ENCODE measurements around the gene LHB. TPM values are rescaled to one million over a fixed set of nuclear protein-coding genes. Genes with fewer than 3 reads are reported as not detected.

Gene LHB
- total RNA-seq (2022; extraction: Qiagen RNA extraction): not detected in 5 replicates

DNA sequence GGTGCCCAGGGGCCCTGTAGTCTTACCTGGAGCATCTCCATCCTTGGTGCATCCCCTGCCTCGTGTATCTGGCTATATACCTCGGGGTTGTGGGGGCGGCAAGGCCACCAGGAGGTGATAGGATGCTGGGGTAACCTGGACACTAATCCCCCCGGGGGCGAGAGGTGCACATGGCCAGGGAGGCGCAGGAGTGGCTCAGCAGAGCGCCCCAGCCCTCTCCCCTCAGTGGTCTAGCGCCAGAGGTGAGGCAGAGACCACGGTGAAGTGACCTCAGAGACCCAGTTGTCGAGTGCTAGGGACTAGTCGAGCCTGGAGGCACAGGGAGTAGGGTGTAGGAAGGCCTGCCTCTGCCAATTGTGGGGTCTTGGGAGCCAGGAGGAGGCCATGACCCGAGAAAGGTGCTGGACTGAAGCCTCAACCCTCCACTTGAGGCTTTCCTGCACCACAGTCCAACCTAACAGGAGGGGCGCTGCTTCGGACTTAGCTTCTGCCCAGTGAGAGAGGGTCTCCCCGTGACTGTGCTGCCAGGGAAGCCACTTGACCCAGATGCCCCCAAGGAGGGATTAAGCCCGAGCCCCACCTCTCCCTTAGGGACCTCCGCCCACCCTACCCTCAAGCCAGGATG, at the start of gene LHB:
Gene LHB, minus strand, starts transcription at position 51 of the 625 bp plus-strand sequence. Its CDS starts 10 bp downstream, at position 41.

DNA sequence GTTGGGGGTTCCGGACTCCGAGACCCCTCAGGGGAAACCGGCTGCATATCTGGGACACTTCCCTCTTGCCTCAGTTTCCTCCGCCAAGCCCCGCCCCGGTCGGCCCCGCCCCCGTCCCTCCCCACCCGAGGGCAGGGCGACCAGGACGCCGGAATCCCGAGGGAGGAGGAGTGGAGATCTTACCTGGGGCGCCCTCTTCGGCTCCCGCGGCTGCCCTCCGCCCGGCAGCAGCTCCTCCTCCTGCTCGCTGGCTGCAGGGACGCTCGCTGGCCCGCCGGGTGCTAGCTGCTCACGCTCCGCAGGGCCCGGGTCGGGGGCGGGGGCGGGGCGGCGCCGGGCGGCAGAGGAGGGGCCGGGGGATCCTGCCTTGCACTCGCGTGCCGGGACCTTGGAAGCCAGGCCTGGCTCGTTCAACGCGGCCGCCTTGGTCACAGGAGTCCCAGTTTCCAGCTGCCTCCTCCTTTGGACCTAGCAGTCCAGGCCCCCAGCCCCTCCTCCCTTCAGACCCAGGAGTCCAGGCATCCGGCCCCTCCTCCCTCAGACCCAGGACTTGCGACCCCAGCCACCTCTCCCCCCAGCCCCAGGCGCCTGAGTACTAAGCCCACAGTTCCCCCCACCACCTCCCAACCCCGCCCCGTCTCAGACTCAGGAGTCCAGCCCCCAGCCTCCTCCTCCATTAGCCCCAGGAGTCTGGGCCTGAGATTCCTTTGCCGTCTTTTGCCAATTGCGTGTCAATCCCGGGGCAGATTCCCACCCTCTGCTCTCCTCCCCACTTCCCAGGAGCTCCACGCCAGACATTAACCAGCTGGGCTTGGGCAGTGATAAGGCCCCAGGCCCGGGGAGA, 48.1 kb upstream of the LHB start, which contains the start of gene NTF4:
Gene NTF4, minus strand, starts transcription at position 51 of the 844 bp plus-strand sequence. CDS start 2,821 bp downstream, outside the sequence.

DNA sequence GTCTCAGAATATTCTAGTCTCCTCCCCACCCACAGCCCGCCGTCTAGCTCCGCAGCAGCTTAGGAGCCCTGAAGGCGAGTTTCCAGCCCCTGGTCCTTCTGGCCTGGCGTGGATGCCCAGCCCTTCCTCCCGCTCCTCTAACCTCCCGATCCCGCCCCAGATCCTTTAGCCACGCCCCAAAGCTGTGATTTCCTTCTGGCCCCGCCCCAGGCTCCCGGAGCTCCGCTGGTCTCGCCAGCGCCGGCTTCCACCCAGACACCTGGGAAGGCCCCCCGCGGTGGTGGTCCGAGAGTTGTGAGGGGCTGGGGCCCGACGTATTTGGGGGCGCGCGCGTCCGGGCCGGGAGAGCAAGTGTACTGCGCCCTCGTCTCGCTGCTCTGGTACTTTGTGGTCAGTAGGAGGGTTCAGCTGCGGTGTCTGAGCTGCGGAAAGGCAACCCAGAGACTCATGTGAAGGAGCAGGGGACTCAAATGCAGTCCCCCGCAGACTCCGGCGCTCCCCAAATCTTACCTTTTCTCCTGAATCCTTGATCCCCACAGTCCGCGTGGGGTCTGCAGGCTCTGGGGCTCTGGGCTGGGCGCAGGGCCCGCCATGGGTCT, 40.8 kb upstream of the LHB start, which contains the start of gene CGB7:
Gene CGB7, minus strand, starts transcription at position 114 of the 599 bp plus-strand sequence. CDS start 2,374 bp downstream, outside the sequence.

DNA sequence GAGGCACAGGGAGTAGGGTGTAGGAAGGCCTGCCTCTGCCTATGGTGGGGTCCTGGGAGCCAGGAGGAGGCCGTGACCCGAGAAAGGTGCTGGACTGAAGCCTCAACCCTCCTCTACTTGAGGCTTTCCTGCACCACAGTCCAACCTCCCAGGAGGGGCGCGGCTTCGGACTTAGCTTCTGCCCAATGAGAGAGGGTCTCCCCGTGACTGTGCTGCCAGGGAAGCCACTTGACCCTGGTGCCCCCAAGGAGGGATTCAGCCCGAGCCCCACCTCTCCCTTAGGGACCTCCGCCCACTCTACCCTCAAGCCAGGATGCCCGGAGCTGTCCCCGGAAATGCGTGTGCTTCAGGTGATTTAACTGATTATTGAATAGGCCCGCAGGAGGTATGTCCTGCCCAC, 32.1 kb upstream of the LHB start, which contains the start of gene CGB8:
Gene CGB8, minus strand, starts transcription at position 101 of the 400 bp plus-strand sequence. CDS start 372 bp downstream, outside the sequence.

DNA sequence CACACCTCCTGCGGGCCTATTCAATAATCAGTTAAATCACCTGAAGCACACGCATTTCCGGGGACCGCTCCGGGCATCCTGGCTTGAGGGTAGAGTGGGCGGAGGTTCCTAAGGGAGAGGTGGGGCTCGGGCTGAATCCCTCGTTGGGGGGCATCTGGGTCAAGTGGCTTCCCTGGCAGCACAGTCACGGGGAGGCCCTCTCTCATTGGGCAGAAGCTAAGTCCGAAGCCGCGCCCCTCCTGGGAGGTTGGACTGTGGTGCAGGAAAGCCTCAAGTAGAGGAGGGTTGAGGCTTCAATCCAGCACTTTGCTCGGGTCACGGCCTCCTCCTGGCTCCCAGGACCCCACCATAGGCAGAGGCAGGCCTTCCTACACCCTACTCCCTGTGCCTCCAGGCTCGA, 26.7 kb upstream of the LHB start, which contains the start of gene CGB5:
Gene CGB5, plus strand, starts transcription at position 301 of the 400 bp plus-strand sequence. CDS start 362 bp downstream, outside the sequence.

DNA sequence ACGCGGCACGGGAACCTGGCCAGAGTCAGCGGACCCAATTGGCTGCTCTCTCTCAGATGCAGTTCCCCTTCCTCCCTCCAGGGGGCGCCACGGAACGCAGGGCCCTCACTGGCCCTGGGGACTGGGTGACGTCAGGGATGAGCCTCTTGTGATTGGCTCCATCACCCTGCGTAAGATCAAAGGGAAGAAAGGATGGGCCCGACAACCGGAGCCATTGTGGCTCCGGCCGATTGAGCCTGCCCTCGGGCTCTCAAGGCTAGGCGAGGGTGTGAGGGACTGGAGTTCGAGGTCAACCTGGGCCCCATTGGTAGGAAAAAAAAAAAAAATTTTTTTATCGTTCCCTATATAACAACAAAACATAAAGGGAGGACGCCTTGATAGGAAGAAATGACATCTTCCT, 19.9 kb upstream of the LHB start, which contains the start of gene CGB1:
Gene CGB1, minus strand, starts transcription at position 81 of the 400 bp plus-strand sequence. CDS start 184 bp downstream, outside the sequence.

DNA sequence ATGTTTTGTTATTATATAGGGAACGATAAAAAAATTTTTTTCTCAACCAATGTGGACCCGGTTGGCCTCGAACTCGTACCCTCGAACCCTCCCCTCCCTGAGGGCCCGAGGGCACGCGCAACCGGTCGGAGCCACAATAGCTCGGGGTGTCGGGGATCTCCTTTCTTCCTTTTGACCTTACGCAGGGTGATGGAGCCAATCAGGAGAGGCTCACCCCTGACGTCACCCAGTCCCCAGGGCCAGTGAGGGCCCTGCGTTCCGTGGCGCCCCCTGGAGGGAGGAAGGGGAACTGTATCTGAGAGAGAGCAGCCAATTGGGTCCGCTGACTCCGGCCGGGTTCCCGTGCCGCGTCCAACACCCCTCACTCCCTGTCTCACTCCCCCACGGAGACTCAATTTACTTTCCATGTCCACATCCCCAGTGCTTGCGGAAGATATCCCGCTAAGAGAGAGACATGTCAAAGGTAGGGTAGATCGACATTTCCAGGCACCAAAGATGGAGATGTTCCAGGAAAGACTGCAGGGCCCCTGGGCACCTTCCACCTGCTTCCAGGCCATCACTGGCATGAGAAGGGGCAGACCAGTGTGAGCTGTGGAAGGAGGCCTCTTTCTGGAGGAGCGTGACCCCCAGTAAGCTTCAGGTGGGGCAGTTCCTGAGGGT, 14.9 kb upstream of the LHB start, which contains the start of gene CGB2:
Gene CGB2, plus strand, starts transcription at position 249 of the 660 bp plus-strand sequence. Its CDS starts 206 bp downstream, at position 455.

DNA sequence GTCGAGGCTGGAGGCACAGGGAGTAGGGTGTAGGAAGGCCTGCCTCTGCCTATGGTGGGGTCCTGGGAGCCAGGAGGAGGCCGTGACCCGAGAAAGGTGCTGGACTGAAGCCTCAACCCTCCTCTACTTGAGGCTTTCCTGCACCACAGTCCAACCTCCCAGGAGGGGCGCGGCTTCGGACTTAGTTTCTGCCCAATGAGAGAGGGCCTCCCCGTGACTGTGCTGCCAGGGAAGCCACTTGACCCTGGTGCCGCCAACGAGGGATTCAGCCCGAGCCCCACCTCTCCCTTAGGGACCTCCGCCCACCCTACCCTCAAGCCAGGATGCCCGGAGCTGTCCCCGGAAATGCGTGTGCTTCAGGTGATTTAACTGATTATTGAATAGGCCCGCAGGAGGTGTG, 7.3 kb upstream of the LHB start, which contains the start of gene CGB3:
Gene CGB3, minus strand, starts transcription at position 101 of the 400 bp plus-strand sequence. CDS start 362 bp downstream, outside the sequence.

DNA sequence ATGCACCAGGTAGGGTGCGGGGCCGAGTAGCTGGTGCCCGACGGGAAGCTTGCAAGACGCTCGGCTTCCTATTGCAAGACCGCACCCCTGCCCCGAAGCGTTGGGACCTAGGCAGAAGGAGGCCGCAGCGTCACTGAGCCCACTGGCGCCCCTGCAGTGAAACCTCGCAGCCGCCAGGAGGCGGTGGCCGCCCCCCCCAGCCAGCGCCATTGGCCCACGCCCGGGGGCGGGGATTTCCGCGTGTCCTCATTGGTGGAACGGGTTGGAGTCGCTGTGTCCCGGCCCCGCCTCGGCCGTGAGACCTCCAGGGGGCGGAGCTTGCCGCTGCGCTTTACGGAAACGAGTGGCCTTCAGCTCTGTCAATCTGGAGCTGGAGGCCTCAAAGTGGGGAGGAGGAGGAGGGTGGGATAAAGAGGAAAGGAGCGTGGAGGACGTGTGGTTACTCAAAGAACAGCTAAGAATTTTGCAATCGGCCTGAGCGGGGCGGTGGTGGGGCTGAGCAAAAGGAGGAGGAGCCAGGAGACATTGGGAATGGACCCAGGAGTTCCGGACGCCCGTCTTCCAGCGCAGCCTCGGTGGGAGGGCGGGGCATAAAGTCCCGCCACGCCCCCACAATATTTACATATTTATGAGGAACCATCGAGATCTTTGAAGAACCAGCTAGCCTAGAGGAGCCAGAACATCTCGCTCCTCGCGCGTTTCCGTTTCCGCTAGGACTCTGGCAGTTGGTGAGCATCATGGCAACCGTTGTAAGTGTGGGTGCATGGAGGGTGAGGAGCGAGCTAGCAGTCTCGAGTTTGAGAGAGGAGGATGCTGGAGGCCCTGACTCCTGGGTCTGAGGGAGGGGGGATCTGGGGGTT, 23.5 kb downstream of the LHB start, which contains the start of the genes GYS1 and RUVBL2:
Gene GYS1, minus strand, starts transcription at position 135 of the 860 bp plus-strand sequence. CDS start 197 bp downstream, outside the sequence.
Gene RUVBL2, plus strand, starts transcription at position 713 of the 860 bp plus-strand sequence. Its CDS starts 25 bp downstream, at position 738.

Other genes starting within 250 kb of the LHB start
- gene BCAT2, start 206.1 kb downstream of the LHB start, total RNA-seq (2022; extraction: Qiagen RNA extraction): 52.3 to 64.2 TPM (median 60.2 TPM) in 5 replicates
- 12.0 to 18.1 TPM (median 15.2 TPM) in 5 replicates for gene HSD17B14, start 180.6 kb downstream of the LHB start, total RNA-seq (2022; extraction: Qiagen RNA extraction)
- 1.7 to 2.3 TPM (median 1.9 TPM) in 5 replicates for gene PLEKHA4, start 148.5 kb downstream of the LHB start, total RNA-seq (2022; extraction: Qiagen RNA extraction)
- 82.7 to 145 TPM (median 110 TPM) in 5 replicates for gene PPP1R15A, start 144.7 kb downstream of the LHB start, total RNA-seq (2022; extraction: Qiagen RNA extraction)
- not detected in 5 replicates for gene TULP2, start 118.3 kb downstream of the LHB start, total RNA-seq (2022; extraction: Qiagen RNA extraction)
- 199 to 226 TPM (median 220 TPM) in 5 replicates for gene NUCB1, start 116.8 kb downstream of the LHB start, total RNA-seq (2022; extraction: Qiagen RNA extraction)
- 1.3 to 1.7 TPM (median 1.5 TPM) in 5 replicates for gene DHDH, start 83.4 kb downstream of the LHB start, total RNA-seq (2022; extraction: Qiagen RNA extraction)
- gene BAX, start 62.2 kb downstream of the LHB start, total RNA-seq (2022; extraction: Qiagen RNA extraction): 293 to 394 TPM (median 360 TPM) in 5 replicates
- gene FTL, start 51.8 kb downstream of the LHB start, total RNA-seq (2022; extraction: Qiagen RNA extraction): 17,379 to 25,407 TPM (median 19,575 TPM) in 5 replicates
- gene GYS1, start 23.8 kb downstream of the LHB start, total RNA-seq (2022; extraction: Qiagen RNA extraction): 19.0 to 21.9 TPM (median 19.6 TPM) in 5 replicates
- 223 to 246 TPM (median 237 TPM) in 5 replicates for gene RUVBL2, start 23.2 kb downstream of the LHB start, total RNA-seq (2022; extraction: Qiagen RNA extraction)
- gene CGB3, start 7.2 kb upstream of the LHB start, total RNA-seq (2022; extraction: Qiagen RNA extraction): 0.20 to 0.42 TPM in 2 of 5 replicates, not detected in the others
- gene CGB2, start 14.8 kb upstream of the LHB start, total RNA-seq (2022; extraction: Qiagen RNA extraction): 0.33 to 0.71 TPM (median 0.35 TPM) in 4 of 5 replicates, not detected in the other
- 0.13 to 1.3 TPM (median 0.20 TPM) in 3 of 5 replicates, not detected in the others for gene CGB1, start 19.8 kb upstream of the LHB start, total RNA-seq (2022; extraction: Qiagen RNA extraction)
- gene CGB5, start 26.8 kb upstream of the LHB start, total RNA-seq (2022; extraction: Qiagen RNA extraction): 0.60 to 1.9 TPM (median 0.88 TPM) in 5 replicates
- 2.9 to 5.0 TPM (median 4.8 TPM) in 5 replicates for gene CGB8, start 32.0 kb upstream of the LHB start, total RNA-seq (2022; extraction: Qiagen RNA extraction)
- gene CGB7, start 40.7 kb upstream of the LHB start, total RNA-seq (2022; extraction: Qiagen RNA extraction): 0.40 to 0.86 TPM (median 0.59 TPM) in 5 replicates
- gene NTF4, start 47.7 kb upstream of the LHB start, total RNA-seq (2022; extraction: Qiagen RNA extraction): 0.46 to 0.58 TPM (median 0.51 TPM) in 5 replicates
- gene KCNA7, start 55.6 kb upstream of the LHB start, total RNA-seq (2022; extraction: Qiagen RNA extraction): 0.02 TPM in 1 of 5 replicates, not detected in the others
- 298 to 347 TPM (median 346 TPM) in 5 replicates for gene SNRNP70, start 68.4 kb upstream of the LHB start, total RNA-seq (2022; extraction: Qiagen RNA extraction)
- 3.8 to 8.2 TPM (median 6.6 TPM) in 5 replicates for gene LIN7B, start 97.3 kb upstream of the LHB start, total RNA-seq (2022; extraction: Qiagen RNA extraction)
- gene C19orf73, start 102.1 kb upstream of the LHB start, total RNA-seq (2022; extraction: Qiagen RNA extraction): 1.1 to 2.3 TPM (median 1.9 TPM) in 5 replicates
- 5.9 to 8.9 TPM (median 8.8 TPM) in 5 replicates for gene PPFIA3, start 102.5 kb upstream of the LHB start, total RNA-seq (2022; extraction: Qiagen RNA extraction)
- gene HRC, start 138.3 kb upstream of the LHB start, total RNA-seq (2022; extraction: Qiagen RNA extraction): not detected in 5 replicates
- gene TRPM4, start 140.7 kb upstream of the LHB start, total RNA-seq (2022; extraction: Qiagen RNA extraction): 7.1 to 11.5 TPM (median 9.4 TPM) in 5 replicates

All from A549 treated with CORT108297 at 1 μM for 4 hours (cell line).